ENCODE measurements around the gene FXYD4. TPM values are rescaled to one million over a fixed set of nuclear protein-coding genes. Genes with fewer than 3 reads are reported as not detected.
"Not testable (repeated sequence)": the region's sequence is repeated elsewhere in the genome, so short reads cannot be mapped to it uniquely, and the experiment has no call there.

Gene FXYD4
- total RNA-seq, 4 donors from 2014 or later: not detected

- TF ChIP-seq CTCF (IDR thresholded peaks at IDR 0.05) (no peak), POLR2A (IDR thresholded peaks at IDR 0.05) (no peak)
- peak overlapping the region; percentile 51 to 64 (median 58) for H3K4me3 ChIP-seq
- no peak for DNase-seq
- no peaks in the 10 kb centered on the region for H3K9me3 ChIP-seq
- peaks cover 0 to 13% (median 6%) of the 10 kb centered on the region in 4 donors for H3K4me1 ChIP-seq
- H3K27ac ChIP-seq: peak overlapping the region; percentile 97 to 100 (median 98)
- H3K36me3 ChIP-seq: no peaks in the 10 kb centered on the region
- no peaks in the 10 kb centered on the region for H3K27me3 ChIP-seq
These were observed 48.5 kb downstream of the FXYD4 start for GRCh38 chr10:43419997-43420368.

GRCh38 chr10:43420369-43421200, 49.1 kb downstream of the FXYD4 start:
- DNase-seq: peak; percentile 79 to 94 (median 92)
- peak in 3 of 6 experiments; percentile 13 to 17 (median 15) for TF ChIP-seq CTCF (IDR thresholded peaks at IDR 0.05)
- TF ChIP-seq POLR2A (IDR thresholded peaks at IDR 0.05): peak; percentile 84 to 91
- peaks cover 0 to 13% (median 6%) of the 10 kb centered on the region in 4 donors for H3K4me1 ChIP-seq
- H3K9me3 ChIP-seq: no peaks in the 10 kb centered on the region
- H3K36me3 ChIP-seq: no peaks in the 10 kb centered on the region
- H3K27ac ChIP-seq: peak overlapping the region; percentile 97 to 100 (median 98)
- no peaks in the 10 kb centered on the region for H3K27me3 ChIP-seq
- peak overlapping the region; percentile 51 to 64 (median 58) for H3K4me3 ChIP-seq

GRCh38 chr10:43421201-43421507, 49.7 kb downstream of the FXYD4 start:
- H3K9me3 ChIP-seq: no peaks in the 10 kb centered on the region
- TF ChIP-seq CTCF (IDR thresholded peaks at IDR 0.05) (no peak), POLR2A (IDR thresholded peaks at IDR 0.05) (no peak)
- no peak for DNase-seq
- H3K4me1 ChIP-seq: peaks cover 0 to 13% (median 6%) of the 10 kb centered on the region in 4 donors
- H3K27me3 ChIP-seq: no peaks in the 10 kb centered on the region
- peak overlapping the region; percentile 97 to 100 (median 98) for H3K27ac ChIP-seq
- H3K4me3 ChIP-seq: peak overlapping the region; percentile 51 to 64 (median 58)
- no peaks in the 10 kb centered on the region for H3K36me3 ChIP-seq

- H3K4me1 ChIP-seq: peaks cover 0 to 13% (median 6%) of the 10 kb centered on the region in 4 donors
- no peaks in the 10 kb centered on the region for H3K9me3 ChIP-seq
- DNase-seq: no peak
- peak overlapping the region; percentile 97 to 100 (median 98) for H3K27ac ChIP-seq
- H3K36me3 ChIP-seq: no peaks in the 10 kb centered on the region
- H3K4me3 ChIP-seq: peak overlapping the region in 1 of 4 donors; percentile 64
- no peak for TF ChIP-seq POLR2A (IDR thresholded peaks at IDR 0.05)
- TF ChIP-seq CTCF (IDR thresholded peaks at IDR 0.05): no peak
- H3K27me3 ChIP-seq: no peaks in the 10 kb centered on the region
These were observed 50.1 kb downstream of the FXYD4 start for GRCh38 chr10:43421519-43421918.

GRCh38 chr10:43421944-43422343, 50.5 kb downstream of the FXYD4 start:
- H3K27me3 ChIP-seq, H3K4me3 ChIP-seq, H3K36me3 ChIP-seq, H3K9me3 ChIP-seq: not testable (repeated sequence)
- peak in 1 of 3 donors; percentile 70 for DNase-seq
- Histone ChIP-seq H3K4me1 (peaks cover 0 to 13% (median 6%) of the 10 kb centered on the region in 4 donors), H3K27ac (peak overlapping the region; percentile 97 to 100 (median 98))
- TF ChIP-seq POLR2A (IDR thresholded peaks at IDR 0.05): peak in 1 of 2 donors; percentile 30

- Histone ChIP-seq H3K4me1 (peaks cover 0 to 13% (median 6%) of the 10 kb centered on the region in 4 donors), H3K27me3 (no peaks in the 10 kb centered on the region), H3K36me3 (no peaks in the 10 kb centered on the region), H3K4me3 (no peak overlapping the region), H3K9me3 (no peaks in the 10 kb centered on the region), H3K27ac (no peak overlapping the region)
- DNase-seq: no peak
- TF ChIP-seq POLR2A (IDR thresholded peaks at IDR 0.05) (no peak), CTCF (IDR thresholded peaks at IDR 0.05) (no peak)
These were observed 53.0 kb downstream of the FXYD4 start for GRCh38 chr10:43424416-43424815.
